GM12873 (cell line): ENCODE data around the gene BRCA2.

Experiments
- TF ChIP-seq, protein P1 (sequence below): IDR thresholded peaks from 2 replicates; pipeline ENCODE4 v1.5.1; 2012; ENCODE audit warnings: low read depth, mild to moderate bottlenecking, moderate library complexity, low read length, control low read depth; ENCODE audit not compliant: insufficient read depth; ENCODE audit errors: missing control alignments

BRCA2 gene, protein sequence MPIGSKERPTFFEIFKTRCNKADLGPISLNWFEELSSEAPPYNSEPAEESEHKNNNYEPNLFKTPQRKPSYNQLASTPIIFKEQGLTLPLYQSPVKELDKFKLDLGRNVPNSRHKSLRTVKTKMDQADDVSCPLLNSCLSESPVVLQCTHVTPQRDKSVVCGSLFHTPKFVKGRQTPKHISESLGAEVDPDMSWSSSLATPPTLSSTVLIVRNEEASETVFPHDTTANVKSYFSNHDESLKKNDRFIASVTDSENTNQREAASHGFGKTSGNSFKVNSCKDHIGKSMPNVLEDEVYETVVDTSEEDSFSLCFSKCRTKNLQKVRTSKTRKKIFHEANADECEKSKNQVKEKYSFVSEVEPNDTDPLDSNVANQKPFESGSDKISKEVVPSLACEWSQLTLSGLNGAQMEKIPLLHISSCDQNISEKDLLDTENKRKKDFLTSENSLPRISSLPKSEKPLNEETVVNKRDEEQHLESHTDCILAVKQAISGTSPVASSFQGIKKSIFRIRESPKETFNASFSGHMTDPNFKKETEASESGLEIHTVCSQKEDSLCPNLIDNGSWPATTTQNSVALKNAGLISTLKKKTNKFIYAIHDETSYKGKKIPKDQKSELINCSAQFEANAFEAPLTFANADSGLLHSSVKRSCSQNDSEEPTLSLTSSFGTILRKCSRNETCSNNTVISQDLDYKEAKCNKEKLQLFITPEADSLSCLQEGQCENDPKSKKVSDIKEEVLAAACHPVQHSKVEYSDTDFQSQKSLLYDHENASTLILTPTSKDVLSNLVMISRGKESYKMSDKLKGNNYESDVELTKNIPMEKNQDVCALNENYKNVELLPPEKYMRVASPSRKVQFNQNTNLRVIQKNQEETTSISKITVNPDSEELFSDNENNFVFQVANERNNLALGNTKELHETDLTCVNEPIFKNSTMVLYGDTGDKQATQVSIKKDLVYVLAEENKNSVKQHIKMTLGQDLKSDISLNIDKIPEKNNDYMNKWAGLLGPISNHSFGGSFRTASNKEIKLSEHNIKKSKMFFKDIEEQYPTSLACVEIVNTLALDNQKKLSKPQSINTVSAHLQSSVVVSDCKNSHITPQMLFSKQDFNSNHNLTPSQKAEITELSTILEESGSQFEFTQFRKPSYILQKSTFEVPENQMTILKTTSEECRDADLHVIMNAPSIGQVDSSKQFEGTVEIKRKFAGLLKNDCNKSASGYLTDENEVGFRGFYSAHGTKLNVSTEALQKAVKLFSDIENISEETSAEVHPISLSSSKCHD (N-terminal part only)

DNA sequence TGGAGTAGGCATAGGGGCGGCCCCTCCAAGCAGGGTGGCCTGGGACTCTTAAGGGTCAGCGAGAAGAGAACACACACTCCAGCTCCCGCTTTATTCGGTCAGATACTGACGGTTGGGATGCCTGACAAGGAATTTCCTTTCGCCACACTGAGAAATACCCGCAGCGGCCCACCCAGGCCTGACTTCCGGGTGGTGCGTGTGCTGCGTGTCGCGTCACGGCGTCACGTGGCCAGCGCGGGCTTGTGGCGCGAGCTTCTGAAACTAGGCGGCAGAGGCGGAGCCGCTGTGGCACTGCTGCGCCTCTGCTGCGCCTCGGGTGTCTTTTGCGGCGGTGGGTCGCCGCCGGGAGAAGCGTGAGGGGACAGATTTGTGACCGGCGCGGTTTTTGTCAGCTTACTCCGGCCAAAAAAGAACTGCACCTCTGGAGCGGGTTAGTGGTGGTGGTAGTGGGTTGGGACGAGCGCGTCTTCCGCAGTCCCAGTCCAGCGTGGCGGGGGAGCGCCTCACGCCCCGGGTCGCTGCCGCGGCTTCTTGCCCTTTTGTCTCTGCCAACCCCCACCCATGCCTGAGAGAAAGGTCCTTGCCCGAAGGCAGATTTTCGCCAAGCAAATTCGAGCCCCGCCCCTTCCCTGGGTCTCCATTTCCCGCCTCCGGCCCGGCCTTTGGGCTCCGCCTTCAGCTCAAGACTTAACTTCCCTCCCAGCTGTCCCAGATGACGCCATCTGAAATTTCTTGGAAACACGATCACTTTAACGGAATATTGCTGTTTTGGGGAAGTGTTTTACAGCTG is at the start of gene BRCA2, which contains the start of gene ZAR1L:
Gene BRCA2, plus strand, starts transcription at position 271 of the 790 bp plus-strand sequence. CDS start 953 bp downstream, outside the sequence.
Gene ZAR1L, minus strand, starts transcription at position 126 of the 790 bp plus-strand sequence. CDS start 3,438 bp downstream, outside the sequence.
- TF ChIP-seq, protein P1, sequence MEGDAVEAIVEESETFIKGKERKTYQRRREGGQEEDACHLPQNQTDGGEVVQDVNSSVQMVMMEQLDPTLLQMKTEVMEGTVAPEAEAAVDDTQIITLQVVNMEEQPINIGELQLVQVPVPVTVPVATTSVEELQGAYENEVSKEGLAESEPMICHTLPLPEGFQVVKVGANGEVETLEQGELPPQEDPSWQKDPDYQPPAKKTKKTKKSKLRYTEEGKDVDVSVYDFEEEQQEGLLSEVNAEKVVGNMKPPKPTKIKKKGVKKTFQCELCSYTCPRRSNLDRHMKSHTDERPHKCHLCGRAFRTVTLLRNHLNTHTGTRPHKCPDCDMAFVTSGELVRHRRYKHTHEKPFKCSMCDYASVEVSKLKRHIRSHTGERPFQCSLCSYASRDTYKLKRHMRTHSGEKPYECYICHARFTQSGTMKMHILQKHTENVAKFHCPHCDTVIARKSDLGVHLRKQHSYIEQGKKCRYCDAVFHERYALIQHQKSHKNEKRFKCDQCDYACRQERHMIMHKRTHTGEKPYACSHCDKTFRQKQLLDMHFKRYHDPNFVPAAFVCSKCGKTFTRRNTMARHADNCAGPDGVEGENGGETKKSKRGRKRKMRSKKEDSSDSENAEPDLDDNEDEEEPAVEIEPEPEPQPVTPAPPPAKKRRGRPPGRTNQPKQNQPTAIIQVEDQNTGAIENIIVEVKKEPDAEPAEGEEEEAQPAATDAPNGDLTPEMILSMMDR, result no peak

DNA sequence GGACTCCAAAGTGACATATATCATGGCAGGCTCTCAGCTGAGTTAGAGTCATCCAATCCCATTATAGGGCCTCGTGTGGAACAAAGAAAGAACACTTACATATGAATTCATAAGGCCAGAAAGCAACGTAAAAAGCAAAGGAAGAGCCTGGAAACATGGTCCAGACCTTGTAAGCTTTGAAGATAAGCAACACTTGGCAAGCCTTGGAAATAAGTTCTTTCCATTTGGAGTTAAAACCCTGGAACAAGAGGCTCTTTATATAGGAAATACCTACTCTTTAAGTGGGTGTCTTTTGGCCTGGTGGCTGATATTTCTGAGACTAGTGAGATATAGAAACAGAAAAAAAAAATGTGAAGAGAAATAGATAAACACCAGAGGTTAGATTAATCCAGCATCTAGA is 49.6 kb upstream of the BRCA2 start:
- TF ChIP-seq, protein P1, result no peak

DNA sequence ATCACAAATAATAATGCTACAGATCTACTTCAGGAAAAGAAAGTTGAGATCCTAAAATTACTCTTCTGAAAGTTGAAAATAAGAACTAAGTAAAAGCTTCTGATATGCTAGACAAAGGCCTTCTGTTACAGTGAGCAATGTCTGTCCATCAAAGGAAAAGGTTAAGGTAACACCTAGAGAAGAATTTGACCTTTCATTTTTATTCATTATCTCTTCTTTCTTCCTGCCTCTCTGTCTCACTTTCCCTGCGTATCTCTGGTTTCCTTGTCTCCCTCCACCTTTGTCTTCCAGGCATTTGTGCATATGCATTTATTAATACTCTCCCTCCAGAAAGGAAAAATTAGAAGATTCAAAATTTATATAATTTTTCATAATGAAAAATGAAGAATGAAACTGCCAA is 49.2 kb upstream of the BRCA2 start:
- TF ChIP-seq, protein P1, result no peak

DNA sequence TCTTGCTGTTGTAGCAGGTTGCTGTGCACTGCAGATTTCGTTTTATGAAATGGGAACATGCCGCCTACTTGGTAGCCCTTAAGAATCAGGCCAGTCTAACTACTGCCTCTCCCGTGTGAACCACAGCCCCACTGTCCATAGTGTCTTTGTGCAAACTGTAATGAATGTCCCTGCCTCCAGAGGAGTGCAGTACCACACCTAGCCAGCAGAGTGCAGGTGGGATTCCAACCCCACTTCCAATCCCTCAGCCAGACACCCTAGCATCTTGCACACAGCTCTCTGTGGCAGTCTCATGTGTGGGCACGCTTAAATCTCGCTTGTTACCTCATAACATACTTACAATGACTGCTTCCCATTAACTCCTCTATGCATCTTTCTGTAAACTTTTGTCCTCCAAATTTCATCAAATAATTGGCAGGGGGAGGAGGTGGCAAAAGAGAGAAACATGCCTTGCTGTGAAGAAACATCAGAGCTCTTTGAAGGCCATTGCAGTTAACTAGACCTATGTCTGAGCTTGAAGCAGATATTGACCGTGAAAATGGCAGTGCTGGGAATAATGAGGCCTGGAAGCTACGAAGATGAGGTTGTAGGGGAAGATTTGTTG is 47.4 kb upstream of the BRCA2 start:
- TF ChIP-seq, protein P1, result peak; percentile 93

DNA sequence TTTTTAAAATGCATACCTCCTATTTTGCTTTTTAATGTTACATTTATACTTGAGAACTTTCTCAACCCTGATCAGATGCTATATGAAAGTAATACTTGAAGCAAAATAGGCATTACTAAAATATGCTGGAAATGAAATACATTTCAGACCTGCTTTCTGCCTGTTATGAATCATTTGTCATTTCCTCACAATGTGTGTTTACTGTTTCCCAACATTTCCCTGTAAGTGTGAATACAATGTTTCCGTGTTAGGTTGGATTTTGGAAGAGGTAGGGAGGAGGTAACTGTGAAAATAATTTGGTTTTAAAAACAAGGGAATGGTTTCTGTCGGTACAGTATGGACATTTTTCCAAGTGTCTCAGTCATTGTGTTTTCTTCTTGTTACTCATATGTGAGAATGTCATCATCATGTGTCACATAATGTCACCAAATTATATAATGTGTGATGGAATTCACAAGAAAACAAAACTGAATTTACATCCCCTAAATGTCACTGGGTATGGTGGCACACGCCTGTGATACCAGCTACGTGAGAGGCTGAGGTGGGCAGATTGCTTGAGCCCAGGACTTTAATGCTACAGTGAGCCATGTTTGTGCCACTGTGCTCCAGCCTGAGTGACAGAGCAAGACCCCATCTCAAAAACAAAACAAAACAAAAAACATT is 43.2 kb upstream of the BRCA2 start:
- TF ChIP-seq, protein P1, result no peak

DNA sequence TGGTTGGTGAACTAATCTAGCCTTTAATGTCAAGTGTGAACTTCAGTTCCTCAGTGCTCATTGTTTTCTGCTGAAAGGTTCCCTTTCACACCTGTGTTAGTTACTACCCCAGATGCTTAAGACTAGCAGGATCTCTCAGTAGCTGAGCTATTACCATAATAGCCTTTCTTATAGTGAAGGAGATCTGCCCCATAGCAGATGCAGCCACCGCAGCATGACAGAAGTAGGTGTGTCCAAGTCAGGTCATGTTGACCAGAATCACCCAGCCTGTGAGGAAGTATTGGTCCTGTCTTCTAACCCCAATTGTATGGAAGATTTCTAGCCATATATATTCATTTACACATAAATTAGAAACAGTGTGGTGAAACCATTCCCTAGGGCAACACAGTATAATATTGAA is 37.5 kb upstream of the BRCA2 start:
- TF ChIP-seq, protein P1, result no peak
